Measurements from ENCODE around the gene PPM1H. TPM values are rescaled to one million over a fixed set of nuclear protein-coding genes. Genes with fewer than 3 reads are reported as not detected.

PPM1H gene
- total and polyA plus RNA-seq, 4 donors: 22.0 to 35.8 (median 26.0) TPM

DNA sequence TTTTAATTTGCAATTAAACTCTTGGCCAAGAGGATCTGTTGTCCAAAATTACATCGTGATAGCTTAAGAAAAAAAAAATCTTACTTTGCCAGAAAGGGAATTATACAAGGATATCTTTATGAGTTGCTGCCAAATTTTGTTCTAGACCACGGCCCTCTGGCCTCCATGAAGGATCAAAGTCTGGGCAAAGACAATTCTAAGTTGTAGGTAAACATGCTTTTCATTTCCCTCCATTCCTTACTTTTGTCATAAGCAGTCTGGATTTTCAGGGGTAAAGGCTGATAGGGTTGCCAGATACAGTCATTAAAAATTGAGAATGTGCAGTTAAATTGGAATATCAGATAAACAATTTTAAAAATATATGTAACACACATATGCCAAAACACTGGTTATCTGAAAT is 333.2 kb downstream of the PPM1H start:
- Histone ChIP-seq H3K36me3 (ENCODE audit: control insufficient read depth, insufficient read depth, low read length) (no peaks in the 10 kb centered on the region), H3K27me3 (ENCODE audit: control insufficient read depth, insufficient read depth, low read length) (no peaks in the 10 kb centered on the region), H3K4me1 (ENCODE audit: control insufficient read depth, insufficient read depth, low read length) (peaks cover 3% of the 10 kb centered on the region), H3K9me3 (ENCODE audit: control insufficient read depth, insufficient read depth, low read length) (no peaks in the 10 kb centered on the region), H3K4me3 (ENCODE audit: low read depth, low read length) (peak overlapping the region; percentile 98), H3K27ac (ENCODE audit: low read depth, low read length) (peak overlapping the region; percentile 100)
- no CpG with 5 or more reads among the region's 2 CpGs for WGBS (ENCODE audit: insufficient coverage)
- DNase-seq (ENCODE audit: low read depth in 4 of 6, low spot score in 6 of 6): no peak

GRCh38 chr12:62599854-62600437 is 335.0 kb downstream of the PPM1H start:
- Histone ChIP-seq H3K4me3 (ENCODE audit: low read depth, low read length) (no peak overlapping the region), H3K9me3 (ENCODE audit: control insufficient read depth, insufficient read depth, low read length) (no peaks in the 10 kb centered on the region), H3K4me1 (ENCODE audit: control insufficient read depth, insufficient read depth, low read length) (no peaks in the 10 kb centered on the region), H3K27ac (ENCODE audit: low read depth, low read length) (no peak overlapping the region), H3K36me3 (ENCODE audit: control insufficient read depth, insufficient read depth, low read length) (no peaks in the 10 kb centered on the region), H3K27me3 (ENCODE audit: control insufficient read depth, insufficient read depth, low read length) (no peaks in the 10 kb centered on the region)
- WGBS (ENCODE audit: insufficient coverage): no CpG with 5 or more reads among the region's 5 CpGs
- peak in 1 of 6 donors; percentile 26 for DNase-seq (ENCODE audit: low read depth in 4 of 6, low spot score in 6 of 6)

GRCh38 chr12:62598846-62599245 is 336.1 kb downstream of the PPM1H start:
- Histone ChIP-seq H3K4me3 (ENCODE audit: low read depth, low read length) (no peak overlapping the region), H3K27ac (ENCODE audit: low read depth, low read length) (no peak overlapping the region), H3K36me3 (ENCODE audit: control insufficient read depth, insufficient read depth, low read length) (no peaks in the 10 kb centered on the region), H3K4me1 (ENCODE audit: control insufficient read depth, insufficient read depth, low read length) (no peaks in the 10 kb centered on the region), H3K27me3 (ENCODE audit: control insufficient read depth, insufficient read depth, low read length) (no peaks in the 10 kb centered on the region), H3K9me3 (ENCODE audit: control insufficient read depth, insufficient read depth, low read length) (no peaks in the 10 kb centered on the region)
- no peak for DNase-seq (ENCODE audit: low read depth in 4 of 6, low spot score in 6 of 6)
- no CpG with 5 or more reads among the region's 3 CpGs for WGBS (ENCODE audit: insufficient coverage)

- Histone ChIP-seq H3K4me3 (ENCODE audit: low read depth, low read length) (no peak overlapping the region), H3K4me1 (ENCODE audit: control insufficient read depth, insufficient read depth, low read length) (no peaks in the 10 kb centered on the region), H3K27ac (ENCODE audit: low read depth, low read length) (no peak overlapping the region), H3K9me3 (ENCODE audit: control insufficient read depth, insufficient read depth, low read length) (no peaks in the 10 kb centered on the region), H3K36me3 (ENCODE audit: control insufficient read depth, insufficient read depth, low read length) (no peaks in the 10 kb centered on the region), H3K27me3 (ENCODE audit: control insufficient read depth, insufficient read depth, low read length) (no peaks in the 10 kb centered on the region)
- no peak for DNase-seq (ENCODE audit: low read depth in 4 of 6, low spot score in 6 of 6)
- WGBS (ENCODE audit: insufficient coverage): no CpG with 5 or more reads among the region's 3 CpGs
Measured at GRCh38 chr12:62597253-62597652, 337.7 kb downstream of the PPM1H start.

Small RNA genes lying within 50 kb of the gene (small RNA-seq; reads per million reads assigned to genes)
- 4,443 reads per million, percentile 100 among the genes with 10 or more reads in this experiment for gene MIRLET7I (ENCODE audit: low replicate concordance)
- gene RF00019 (ENCODE audit: low replicate concordance): not detected
- gene RNU1-83P (ENCODE audit: low replicate concordance): 1.4 reads per million, percentile 85 among the genes with 10 or more reads in this experiment

Other genes with a start within 250 kb of the PPM1H start
- gene AVPR1A, start 216.1 kb upstream of the PPM1H start, total RNA-seq: 10 to 100 TPM; 10.0 to 10.5 TPM
- 1 to 10 TPM; 1.1 to 1.2 TPM for gene AVPR1A, start 216.1 kb upstream of the PPM1H start, polyA plus RNA-seq (ENCODE audit: insufficient read length in 2 of 2)